Measurements from ENCODE around the gene COQ2.

GRCh38 chr4:83252782-83253405 is 31.7 kb downstream of the COQ2 start:
- TF ChIP-seq CTCF (IDR thresholded peaks at IDR 0.05) (peak in 2 of 4 experiments; percentile 30 to 54), POLR2A (IDR thresholded peaks at IDR 0.05) (no peak)

All from gastroesophageal sphincter (tissue), 3 donors.